Ovary (tissue), 3 donors: ENCODE measurements around the gene TENM4.

Source experiments
- POLR2A ChIP-seq: fragments of 450-650 bp; IDR thresholded peaks from one replicate; pipeline ENCODE4 v1.6.1; 2017; ENCODE audit warnings: antibody characterized with exemption, mild to moderate bottlenecking, moderate library complexity
- TF ChIP-seq, protein P1 (sequence below), 3 donors: fragments of 450-650 bp in 2 of 3; fragments of 200-600 bp in 1 of 3; IDR thresholded peaks; one replicate each; pipeline versions ENCODE4 v1.5.1 to v1.8.0; 2016 to 2022; ENCODE audit warnings: antibody characterized with exemption in 3 of 3, mild to moderate bottlenecking in 1 of 3
- donor health status: DM: no; HTN: no; CAD: no.

- TF ChIP-seq, protein P1, sequence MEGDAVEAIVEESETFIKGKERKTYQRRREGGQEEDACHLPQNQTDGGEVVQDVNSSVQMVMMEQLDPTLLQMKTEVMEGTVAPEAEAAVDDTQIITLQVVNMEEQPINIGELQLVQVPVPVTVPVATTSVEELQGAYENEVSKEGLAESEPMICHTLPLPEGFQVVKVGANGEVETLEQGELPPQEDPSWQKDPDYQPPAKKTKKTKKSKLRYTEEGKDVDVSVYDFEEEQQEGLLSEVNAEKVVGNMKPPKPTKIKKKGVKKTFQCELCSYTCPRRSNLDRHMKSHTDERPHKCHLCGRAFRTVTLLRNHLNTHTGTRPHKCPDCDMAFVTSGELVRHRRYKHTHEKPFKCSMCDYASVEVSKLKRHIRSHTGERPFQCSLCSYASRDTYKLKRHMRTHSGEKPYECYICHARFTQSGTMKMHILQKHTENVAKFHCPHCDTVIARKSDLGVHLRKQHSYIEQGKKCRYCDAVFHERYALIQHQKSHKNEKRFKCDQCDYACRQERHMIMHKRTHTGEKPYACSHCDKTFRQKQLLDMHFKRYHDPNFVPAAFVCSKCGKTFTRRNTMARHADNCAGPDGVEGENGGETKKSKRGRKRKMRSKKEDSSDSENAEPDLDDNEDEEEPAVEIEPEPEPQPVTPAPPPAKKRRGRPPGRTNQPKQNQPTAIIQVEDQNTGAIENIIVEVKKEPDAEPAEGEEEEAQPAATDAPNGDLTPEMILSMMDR (IDR thresholded peaks at IDR 0.05): no peak
- no peak for TF ChIP-seq POLR2A
These were observed 709.8 kb downstream of the TENM4 start for GRCh38 chr11:78731027-78731426.
